GM12872 (cell line): Measurements from ENCODE around the gene DNAJC1.

Source experiments
- CTCF ChIP-seq: IDR thresholded peaks from 3 replicates; pipeline ENCODE4 v1.5.1; 2011; ENCODE audit warnings: low read depth, mild to moderate bottlenecking, low read length, moderate library complexity; ENCODE audit not compliant: insufficient read depth

The DNAJC1 gene

GRCh38 chr10:21891439-21891838 is 112.1 kb downstream of the DNAJC1 start:
- TF ChIP-seq CTCF, result no peak

DNA sequence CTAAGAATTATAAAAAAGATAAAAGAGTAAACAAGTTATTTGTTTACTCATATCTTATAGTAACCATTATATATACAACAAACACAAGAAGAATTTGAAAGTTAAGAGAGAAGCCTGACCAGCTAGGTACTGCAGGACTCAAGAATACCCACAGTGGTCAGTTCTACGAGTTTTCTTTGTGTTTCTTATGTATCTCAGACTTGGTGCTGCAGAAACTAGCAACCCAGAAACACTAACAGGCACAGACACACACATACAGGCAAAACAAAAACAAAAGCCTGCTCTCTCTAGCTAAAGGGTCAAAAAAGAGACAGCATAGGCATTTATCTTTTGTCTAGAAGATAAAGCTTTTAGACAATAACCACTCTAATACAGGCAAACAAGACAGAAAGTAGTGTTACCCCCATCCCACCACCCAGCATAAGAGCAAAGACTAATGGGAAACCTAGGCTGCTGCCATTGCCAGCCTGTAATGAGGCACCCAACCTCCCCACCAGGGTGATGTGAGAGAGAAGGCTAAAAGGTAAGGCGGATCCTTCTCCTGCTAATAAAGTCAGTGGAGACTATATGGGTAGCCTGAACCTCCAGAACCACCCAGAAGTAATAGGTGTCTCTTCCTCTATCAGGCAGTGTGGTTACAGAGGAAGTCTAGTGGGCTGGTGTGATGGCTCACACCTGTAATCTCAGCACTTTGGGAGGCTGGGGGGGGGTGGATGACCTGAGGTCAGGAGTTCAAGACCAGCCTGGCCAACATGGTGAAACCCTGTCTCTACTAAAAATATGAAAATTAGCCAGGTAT is 113.9 kb downstream of the DNAJC1 start:
- no peak for TF ChIP-seq CTCF

DNA sequence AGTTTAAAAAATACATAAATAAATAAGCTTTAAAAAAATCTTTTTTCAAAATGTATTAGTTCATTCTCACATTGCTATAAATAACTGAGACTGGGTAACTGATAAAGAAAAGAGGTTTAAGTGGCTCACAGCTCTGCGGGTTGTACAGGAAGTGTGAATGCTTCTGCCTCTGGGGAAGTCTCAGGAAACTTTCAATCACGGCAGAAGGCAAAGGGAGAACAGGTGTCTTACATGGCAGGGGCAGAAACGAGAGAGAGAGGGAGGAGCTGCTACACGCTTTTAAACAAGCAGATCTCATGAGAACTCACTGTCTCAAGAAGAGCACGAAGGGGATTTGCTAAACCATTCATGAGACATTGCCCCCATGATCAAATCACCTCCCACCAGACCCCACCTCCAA is 114.6 kb downstream of the DNAJC1 start:
- no peak for TF ChIP-seq CTCF

- no peak for TF ChIP-seq CTCF
These were observed 117.6 kb downstream of the DNAJC1 start for GRCh38 chr10:21885940-21886339.

GRCh38 chr10:21873198-21873597 is 130.3 kb downstream of the DNAJC1 start:
- TF ChIP-seq CTCF, result no peak

DNA sequence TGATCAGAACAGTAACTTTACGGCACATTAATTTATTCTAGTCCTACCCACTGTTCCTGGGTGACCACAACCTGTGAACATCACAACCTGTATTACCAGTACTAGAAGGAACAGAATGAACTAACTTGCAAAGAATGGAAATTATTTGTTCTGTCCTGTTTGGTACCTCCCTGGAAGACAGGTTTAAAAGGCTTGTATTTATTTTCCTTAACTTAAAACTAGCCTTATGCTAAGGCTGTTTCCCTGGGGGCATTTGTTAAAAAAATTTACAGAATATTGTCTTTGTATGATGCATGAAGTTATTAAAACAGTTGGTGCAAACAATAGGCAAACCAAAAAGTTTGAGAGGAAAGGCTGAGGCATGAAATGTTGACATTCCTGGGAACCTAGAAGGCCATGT is 132.7 kb downstream of the DNAJC1 start:
- TF ChIP-seq CTCF, result no peak

GRCh38 chr10:21860718-21861117 is 142.8 kb downstream of the DNAJC1 start:
- no peak for TF ChIP-seq CTCF
